Activated T-cell treated with anti-CD3 and anti-CD28 coated beads for 1 hour (primary cell): ENCODE results near the gene FABP6.
"Not testable (repeated sequence)": the region's sequence is repeated elsewhere in the genome, so short reads cannot be mapped to it uniquely, and the experiment has no call there.

ENCODE experiments used
- DNase-seq: peaks from one replicate; pipeline ENCODE4 v3.0.0-alpha.2; 2020; ENCODE audit warnings: low read depth

The FABP6 gene, protein sequence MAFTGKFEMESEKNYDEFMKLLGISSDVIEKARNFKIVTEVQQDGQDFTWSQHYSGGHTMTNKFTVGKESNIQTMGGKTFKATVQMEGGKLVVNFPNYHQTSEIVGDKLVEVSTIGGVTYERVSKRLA

DNA sequence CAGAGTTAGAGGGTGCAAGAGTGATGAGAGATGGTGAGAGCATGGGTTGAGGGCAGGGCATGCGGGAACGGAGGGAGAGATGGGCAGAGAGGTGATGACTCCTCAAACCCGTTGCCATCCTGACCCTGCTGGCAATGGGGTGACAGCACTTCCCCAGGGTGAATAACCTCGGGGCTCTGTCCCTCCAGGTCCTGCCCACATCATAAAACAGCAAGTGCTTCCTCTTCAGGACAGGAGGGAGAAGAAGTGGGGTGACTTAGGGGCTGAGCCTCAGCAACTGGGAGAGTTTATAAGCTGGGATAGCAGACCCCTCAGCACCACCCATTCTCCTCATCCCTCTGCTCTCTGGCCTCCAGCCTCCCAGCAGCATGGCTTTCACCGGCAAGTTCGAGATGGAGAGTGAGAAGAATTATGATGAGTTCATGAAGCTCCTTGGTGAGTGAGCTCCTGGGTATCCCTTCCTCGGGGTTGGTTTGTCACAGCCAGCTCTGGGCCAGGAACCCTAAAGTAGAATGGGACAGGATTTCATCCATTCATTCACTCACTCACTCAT is at the start of gene FABP6:
Gene FABP6, plus strand, starts transcription at position 317 of the 553 bp plus-strand sequence. Its CDS starts 52 bp downstream, at position 369.
- no peak for DNase-seq

DNA sequence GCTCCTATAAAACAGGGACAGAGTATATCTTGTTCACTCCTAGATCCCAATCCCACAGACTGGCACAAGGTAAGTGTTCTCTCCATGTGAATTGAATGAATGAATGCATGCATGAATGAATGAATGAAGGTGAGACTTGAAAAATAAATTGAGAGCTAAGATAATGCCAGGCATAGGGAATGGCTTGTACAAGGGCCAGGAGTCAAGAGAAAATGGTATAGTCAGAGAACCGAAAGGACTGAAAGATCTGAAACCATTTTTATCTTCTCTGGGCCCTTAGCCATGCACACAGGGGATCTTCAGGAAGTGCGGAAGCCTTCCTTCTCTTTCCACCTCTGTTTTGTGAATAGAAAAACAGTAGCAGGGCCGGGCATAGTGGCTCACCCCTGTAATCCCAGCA is 48.4 kb upstream of the FABP6 start:
- no peak for DNase-seq

DNA sequence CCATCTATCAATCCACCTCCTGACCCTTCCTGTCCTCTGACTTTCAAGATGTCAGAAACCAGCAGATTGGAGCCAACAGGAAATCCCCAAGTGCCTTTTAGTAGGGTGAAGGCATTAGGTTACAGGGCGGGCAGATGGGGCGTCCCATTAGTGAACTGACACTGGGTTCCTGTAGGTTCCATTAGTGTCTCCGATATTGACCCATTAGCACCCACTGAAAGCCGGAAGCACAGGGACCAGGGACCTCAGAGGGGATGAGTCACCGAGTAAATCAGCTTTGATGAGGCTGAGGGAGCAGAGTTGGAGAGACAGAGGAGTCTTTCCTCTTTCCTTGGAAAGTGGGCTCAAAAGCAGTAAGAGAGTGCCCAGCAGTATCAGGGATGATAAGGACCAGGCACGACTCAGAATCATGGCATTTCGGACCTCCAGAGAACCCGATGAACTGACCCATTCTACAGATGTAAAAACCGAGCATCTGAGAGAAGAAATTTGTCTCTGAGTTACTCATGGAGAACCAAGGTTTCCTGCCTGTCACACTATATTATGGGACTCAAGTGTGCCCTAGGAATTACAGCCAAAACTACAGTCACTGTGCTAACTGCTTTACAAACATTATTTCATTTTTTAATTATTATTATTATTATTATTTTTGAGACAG is 47.2 kb upstream of the FABP6 start:
- no peak for DNase-seq

DNA sequence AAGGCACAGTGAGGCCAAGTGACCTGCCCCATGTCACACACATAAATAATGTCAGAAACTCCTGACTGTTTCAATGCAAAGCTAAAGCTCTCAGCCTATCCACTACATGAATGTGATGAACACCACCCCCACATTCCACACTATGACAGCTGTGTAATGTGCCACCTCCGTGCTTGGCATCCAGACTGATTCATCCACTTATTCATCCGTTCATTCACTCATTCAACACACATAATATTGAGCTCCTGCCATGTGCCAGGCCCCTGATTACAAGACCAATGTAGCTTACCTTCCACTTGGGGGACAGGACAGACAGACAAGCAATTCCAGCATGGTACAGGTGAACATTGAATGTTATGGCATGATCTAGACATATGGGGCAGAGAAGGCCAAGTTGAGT is 46.2 kb upstream of the FABP6 start:
- DNase-seq = no peak

DNA sequence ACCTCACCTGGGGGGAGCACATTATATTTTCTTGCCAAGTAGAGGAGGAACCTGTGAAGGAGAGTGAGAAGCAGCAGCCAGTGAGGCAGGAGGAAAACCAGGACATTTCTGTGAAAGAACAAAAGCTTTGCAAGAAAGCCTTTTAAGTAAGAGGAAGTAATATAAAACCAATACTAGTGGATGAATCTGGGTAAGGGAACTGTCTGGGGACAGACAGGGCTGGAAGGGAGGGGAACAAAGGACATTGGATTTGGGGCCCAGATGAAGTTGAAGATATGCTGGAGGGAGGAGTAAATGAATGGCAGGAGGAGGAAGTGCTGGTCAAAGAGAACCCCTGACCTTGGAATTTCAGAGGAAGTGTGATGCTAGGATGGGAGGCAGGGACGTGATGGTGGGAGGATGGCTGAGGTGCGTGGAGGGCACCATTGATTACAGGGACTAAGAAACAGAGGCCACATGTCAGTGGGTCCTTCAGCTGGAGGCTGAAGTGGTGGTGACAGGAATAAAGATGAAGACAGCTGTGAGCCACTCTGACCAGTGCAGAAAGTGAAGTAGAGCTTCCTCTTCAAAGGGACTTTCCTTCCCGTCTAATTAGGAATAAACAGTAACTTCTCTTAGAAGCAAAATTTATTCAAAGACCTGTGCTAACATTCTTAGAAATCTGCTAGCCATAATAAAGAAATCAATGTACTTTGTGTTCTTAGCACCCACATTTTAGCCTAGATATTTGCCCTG is 43.5 kb upstream of the FABP6 start:
- DNase-seq = no peak

DNA sequence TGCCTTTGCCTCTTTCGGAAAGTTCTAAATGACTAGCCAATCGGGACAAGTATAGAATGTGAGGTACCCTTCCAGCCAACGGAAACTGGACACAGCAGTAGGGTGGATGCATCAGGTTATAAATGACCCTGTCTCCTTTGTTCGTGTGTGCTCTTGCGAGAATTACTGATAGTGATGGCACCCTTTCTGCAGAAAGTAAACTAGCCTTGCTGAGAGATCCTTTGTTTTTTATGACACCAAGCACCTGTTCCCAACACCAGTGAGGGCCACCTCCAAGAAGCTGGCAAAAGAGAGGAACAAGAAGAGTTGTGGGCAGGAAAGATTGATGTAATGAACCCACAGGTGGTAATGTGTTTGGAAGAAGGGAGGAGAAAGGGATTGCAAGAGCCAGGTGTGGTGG is 42.8 kb upstream of the FABP6 start:
- no peak for DNase-seq

DNA sequence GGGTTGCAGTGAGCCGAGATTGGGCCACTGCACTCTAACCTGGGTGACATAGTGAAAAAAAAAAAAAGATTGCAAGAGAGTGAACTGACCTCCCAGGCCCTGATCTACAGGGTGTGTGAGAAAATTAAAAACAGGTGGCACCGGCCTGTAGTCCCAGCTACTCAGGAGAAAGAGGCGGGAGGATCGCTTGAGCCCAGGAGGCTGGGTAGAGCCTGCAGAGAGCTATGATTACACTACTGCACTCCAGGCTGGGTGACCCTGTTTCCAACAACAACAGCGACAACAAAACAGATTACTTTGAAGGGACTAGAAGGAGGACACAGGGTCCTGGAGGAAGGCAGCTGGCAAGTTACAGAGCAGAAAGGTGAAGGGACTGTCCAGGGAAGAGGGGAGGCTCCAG is 42.2 kb upstream of the FABP6 start:
- DNase-seq = no peak

DNA sequence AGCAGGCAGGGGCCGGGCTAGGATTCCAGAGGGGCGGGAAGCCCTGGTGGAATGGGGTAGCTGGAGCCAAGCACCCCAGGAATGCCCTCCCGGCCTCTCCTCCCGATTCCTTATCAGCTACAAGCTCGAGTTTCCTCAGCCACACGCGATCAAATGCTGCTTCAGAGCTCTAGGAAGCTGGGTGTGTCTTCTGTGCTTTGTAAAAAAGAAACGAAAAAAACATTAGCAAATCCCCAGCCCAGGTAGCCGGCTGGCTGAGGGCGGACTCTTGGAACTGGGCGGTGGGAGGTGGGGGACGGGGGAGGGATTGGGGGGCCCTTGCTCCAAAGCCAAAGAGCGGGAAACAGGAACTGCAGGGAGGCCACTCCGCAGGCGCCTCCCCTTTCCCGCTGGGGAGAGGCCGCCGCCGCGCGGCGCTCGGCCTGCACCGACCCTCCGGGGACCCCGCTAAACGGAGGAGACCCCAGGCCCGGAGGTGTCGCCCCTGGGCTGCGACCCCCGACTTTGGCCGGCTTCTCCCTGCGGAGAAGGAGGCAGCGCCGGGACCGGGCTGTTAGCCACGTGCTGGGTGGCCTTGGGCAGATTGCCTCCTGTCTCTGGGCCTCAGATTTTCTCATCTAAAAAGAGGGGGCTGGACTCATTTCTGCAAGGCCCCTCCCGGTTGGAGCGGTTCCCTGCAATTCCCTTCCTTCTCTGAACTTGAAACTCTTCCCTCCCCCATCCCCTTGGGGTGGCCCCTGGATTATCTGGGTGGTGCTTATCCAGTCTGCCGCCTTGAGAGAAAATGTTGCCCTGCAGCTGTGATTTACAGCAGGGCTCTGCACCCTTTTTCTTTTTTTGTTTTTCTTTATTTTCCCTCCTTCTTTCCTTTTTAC is 40.9 kb upstream of the FABP6 start:
- no peak for DNase-seq

DNA sequence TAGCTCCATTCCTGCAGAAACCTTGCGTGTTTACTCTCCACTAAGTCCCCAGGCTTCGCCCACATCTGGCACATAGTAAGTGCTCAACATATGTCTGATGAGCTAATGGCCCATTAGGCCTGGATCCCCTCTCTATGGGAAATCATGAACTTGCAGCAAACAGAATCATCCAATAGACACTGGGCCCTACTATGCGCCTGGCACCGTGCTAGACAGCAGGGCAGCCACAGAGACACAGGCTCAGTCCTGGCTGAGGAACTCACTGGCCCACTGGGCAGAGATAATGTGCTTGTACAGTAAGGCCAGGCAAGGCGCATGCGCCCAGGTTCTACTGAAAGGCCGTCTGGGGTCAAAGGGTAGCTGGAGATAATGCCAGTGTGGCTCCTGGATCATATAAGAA is 36.9 kb upstream of the FABP6 start:
- DNase-seq = no peak

DNA sequence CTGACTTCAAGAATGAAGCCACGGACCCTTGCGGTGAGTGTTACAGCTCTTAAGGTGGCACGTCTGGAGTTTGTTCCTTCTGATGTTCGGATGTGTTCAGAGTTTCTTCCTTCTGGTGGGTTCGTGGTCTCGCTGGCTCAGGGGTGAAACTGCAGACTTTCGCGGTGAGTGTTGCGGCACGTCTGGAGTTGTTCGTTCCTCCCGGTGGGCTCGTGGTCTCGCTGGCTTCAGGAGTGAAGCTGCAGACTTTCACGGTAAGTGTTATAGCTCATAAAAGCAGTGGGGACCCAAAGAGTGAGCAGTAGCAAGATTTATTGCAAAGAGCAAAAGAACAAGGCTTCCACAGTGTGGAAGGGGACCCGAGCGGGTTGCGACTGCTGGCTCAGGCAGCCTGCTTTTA is 36.2 kb upstream of the FABP6 start:
- not testable (repeated sequence) for DNase-seq

DNA sequence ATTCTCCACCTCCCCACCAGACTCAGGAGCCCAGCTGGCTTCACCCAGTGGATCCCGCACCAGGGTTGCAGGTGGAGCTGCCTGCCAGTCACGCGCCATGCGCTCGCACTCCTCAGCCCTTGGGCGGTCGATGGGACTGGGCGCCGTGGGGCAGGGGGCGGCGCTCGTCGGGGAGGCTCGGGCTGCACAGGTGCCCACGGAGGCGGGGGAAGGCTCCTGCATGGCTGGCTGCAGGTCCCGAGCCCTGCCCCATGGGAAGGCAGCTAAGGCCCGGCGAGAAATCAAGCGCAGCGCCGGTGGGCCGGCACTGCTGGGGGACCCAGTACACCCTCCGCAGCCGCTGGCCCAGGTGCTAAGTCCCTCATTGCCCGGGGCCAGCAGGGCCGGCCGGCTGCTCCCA is 35.5 kb upstream of the FABP6 start:
- not testable (repeated sequence) for DNase-seq

DNA sequence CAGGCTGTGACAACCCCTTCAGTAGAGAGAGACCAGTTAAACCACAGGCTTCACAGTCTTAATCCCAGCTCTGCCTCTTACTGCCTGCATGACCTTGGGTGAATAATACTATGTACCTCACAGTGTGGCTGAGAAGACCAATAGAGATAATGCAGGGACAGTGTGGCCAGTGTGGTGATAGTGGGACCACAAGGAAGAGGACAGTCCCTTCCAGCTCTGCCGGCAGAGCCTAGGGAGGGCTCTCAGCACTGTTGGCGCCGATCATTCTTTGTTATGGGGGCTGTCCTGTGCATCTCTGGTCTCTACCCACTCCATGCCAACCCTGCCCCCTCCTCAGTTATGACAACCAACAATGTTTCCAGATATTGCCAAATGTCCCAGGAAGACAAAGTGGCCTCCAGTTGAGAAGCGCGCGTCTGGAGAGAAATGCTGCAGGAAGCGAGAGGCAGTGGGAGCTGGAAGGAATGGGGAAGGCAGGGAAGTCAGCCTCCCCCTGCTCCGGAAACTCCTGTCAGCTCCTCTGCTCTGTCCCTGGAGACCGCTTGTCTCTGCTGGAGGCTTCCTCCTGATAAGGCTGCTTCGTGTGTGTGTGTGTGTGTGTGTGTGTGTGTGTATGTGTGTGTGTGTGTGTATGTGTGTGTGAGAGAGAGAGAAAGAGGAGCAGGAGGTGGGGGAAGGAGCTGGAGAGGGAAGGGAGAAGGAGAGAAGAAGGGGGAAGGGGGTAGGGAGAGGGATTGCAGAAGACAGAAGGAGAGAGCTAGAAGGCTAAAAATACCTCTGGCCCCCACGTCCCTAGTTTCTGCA is 31.8 kb upstream of the FABP6 start:
- DNase-seq = no peak

DNA sequence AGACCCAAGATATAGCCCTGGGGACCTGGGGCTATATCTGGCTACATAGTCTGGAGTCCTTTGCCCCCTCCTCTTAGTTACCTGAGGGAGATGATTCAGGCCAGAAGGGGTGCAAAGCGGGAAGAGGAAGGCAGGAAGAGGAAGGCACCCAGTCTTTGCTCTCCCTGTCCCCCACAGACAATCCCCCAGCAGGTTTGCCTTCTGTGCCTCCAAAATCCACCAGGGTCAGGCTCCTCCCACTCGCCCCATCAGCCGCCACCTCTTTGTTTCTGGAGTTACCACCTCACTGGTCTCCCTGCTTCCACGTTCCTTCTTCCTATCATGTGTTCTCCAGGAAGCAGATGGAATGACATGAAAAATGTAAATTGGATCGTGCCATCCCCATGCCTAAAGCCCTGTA is 31.2 kb upstream of the FABP6 start:
- no peak for DNase-seq

DNA sequence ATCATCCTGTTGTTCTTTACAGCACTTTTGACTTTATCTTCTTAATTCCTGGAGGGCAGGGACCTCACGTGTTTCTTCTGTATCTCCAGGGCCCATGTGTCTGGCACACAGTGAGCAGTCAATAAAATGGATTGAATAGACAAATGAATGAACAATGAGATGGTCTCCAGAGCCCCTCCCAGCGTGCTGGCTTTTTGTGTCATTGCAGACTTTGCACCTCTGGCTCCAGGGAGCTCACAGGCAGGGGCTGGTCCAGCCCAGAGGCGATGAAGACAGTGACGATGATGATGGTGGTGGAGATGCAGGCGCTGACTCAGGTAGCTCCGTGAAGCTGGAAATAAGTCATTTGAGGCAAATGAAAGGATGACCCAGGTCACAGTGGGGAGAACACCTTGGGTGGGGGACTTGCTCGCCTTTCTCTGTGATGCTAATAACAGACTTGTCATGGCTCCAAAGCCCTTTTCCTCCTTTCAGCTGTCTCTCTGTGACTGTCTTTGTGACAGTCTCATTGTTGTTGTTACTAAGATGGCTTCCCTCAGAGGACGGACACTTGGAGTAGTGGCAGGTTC is 30.4 kb upstream of the FABP6 start:
- no peak for DNase-seq

DNA sequence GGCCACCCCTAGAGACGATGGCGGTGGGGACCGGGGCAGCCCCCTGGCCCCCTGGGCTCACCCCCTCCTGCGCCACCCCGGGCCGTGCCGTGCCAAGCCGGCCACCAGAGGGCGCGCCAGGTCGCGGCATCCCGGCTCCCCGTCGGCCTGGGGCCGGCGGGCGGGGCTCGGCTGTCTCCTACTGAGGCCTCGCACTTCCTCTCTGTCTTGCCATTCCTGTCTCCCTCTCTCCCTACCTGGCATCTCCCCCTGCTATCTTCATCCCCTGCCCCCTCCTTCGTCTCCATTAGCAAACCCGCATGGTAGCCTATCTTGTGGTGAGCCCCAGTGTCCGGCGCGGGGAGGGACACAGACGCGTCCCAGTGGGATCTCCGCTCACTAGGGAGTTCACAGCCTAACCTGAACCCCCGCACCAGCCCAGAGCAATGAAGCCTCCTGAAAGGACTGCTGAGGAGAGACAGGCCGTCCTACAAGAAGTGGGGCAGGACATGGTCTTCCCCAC is 29.8 kb upstream of the FABP6 start:
- DNase-seq = peak; percentile 66

DNA sequence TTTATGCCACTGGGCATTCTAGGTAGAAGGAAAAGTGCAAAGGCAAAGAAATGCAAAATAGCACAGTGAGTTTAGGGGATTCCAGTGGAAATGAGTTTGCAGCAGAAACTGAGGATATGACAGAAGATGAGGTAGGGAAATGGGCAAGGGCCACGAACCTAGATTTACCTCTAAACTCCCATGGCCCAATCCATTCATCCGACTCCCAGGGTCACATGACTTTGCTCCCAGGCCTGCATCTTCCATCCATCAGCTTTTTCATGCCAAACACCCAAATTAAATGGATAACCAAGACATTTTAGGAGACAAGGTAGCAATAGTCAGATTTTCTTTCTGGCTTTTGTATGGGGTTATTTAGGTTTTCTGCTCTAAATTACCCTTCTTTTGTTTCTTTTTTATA is 22.2 kb upstream of the FABP6 start:
- DNase-seq = no peak

DNA sequence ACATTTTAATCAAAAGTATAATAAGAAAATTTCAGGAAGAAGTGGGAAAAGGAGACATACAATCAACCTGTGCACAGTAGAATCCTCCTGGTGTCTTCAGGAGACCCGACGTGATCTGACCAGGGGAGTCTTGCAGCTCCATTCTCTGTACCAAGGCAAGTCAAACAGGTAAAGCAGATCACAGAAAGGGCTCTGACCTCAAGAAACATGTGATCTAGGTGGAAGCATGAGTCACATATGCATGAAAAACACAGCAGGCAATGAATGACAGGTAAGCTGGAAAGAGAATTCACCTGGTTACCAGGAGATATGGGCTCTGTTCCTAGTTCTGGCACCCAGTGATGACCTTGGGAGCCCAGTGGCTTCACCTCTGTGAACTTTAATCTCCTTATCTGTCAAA is 19.4 kb upstream of the FABP6 start:
- DNase-seq = no peak

DNA sequence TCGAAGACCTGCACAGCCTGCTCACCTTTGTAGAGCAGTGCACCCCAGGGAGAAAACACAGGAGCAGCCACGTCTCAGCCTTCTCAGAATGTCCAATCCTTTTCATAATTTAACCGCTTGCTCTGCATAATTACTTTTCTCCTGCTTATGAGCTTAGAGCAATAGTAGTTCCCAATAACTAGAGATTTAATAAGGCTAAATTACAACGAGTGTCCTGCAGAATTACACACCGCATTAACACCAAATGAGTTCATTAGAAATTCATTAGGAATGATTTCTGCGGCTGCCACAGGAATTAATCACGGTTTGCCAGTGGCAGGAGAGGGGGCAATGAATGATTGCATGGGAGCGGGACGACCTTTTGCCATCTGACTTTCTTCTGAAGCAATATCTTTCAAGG is 18.7 kb upstream of the FABP6 start:
- no peak for DNase-seq

DNA sequence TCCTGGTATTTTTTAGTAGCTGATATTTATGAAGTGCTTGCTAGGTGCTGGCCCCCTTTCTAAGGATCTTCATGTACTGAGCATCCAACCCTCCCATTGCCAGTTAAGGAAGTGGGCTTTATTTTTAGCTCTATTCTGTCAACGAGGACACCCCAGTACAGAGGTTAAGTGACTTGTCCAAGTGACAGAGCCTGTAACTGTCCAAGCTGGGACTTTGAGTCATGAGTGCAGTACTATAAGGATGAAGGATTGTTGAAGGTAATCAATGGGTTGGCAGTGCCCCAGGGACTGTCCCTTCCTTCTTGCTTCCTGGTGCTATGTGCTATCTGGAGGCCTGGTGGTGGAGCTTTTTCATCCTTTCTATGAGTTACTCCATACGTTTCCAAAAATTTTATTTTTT is 18.0 kb upstream of the FABP6 start:
- no peak for DNase-seq

DNA sequence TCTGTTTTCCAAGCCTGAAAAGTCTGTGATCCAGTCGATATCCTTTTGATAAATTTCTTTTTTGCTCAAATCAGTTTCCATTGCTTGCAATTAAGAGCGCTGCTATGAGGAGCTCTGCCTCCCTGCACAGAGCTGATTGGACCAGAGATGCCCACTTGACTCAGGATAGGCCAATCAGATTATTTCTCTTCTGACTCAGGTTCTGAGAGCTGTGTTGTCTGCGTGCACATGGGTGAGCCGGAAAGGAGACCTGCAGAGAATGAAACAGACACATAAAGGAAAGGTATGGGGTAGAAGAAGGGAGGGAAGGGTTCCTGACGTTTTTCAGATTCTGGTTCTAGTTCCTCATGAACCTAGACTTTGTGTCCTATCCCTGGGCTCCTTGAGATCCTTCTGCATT is 15.8 kb upstream of the FABP6 start:
- DNase-seq = no peak

DNA sequence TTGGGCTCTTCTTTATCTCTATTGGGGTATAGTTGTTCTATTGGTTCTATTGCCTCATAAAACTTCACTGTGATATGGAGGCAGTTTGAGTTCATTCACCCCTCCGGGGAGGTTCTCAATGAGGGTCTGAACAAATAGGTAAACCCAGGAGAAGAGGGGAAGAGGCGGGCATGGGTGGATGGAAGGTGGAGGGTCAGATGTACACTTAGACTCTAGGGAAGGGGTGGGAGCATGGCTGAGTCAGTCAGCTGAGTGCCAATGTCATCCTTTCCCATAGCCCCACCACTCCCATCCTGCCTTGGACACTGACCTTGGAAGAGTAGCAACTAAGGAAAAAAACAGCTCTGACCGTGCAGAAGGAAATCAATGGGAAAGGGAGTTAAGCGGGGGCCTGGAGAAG is 9.9 kb upstream of the FABP6 start:
- no peak for DNase-seq
